NCI-H748 treated with DMSO at 0.1 percent for 48 hours (cell line): ENCODE data around the gene CBX2.
"Not testable (repeated sequence)": the region's sequence is repeated elsewhere in the genome, so short reads cannot be mapped to it uniquely, and the experiment has no call there.

Experiments used
- DNase-seq: peaks from one replicate; lab custom pipeline; 2025; lab: John Stamatoyannopoulos, UW

CBX2 gene

DNA sequence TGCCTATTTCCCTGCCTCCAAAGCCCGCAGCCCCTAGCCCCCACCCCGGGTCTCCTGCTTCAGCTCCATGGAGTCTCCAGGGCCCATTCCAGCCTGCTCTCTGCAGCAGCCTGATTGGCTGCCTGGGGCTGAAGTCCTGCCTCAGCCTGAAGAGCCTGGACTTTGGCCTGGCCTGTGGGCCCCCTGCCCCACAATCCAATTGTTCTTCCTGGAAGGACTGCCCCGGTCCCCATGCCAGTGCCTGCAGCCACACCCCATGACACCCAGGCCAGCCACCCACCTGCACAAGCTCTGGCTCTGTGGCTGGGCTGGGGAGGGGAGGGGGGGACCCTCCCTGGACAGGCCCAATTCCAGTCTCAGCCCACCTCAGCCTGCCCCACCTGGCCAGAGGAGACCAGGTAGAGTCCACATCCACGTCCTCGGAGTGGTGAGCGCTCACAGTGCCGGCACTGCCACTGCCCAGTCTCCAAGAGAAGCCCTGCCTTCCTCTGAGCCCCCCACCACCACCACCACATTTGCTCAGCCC is 34.9 kb upstream of the CBX2 start:
- no peak for DNase-seq

DNA sequence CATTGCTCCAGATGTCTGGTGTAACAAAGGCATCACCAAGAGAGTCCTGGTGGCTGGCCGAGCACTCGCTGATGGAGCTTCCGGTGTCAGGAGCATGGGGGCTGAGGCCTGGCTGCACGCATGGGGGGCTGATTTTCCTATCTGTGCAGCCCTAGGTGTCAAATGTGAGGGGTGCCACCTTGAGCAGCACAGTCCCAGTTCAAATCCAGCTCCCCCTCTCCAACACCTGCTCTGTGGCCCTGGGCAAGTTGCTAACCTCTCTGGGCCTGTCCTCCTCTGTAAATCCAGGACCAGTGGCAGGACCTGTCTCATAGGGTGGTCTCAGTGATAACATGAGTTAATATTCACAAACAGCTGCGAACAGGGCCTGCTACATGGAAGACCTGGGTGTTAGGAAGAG is 34.3 kb upstream of the CBX2 start:
- no peak for DNase-seq

DNA sequence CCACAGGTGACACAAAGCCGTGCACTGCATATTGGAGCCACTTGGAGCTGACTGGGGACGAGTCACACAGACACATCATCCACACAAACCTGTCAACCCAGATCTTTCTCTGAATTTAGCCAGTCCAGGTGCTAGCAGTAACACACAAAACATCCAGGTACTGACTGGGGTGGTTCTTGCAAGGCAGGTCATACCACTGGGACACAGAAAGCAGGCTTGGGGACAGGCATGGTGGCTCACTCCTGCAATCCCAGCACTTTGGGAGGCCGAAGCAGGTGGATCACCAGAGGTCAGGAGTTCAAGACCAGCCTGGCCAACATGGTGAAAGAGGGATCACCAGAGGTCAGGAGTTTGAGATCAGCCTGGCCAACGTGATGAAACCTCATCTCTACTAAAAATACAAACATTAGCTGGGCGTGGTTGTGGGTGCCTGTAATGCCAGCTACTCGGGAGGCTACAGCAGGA is 32.3 kb upstream of the CBX2 start:
- DNase-seq, result no peak

DNA sequence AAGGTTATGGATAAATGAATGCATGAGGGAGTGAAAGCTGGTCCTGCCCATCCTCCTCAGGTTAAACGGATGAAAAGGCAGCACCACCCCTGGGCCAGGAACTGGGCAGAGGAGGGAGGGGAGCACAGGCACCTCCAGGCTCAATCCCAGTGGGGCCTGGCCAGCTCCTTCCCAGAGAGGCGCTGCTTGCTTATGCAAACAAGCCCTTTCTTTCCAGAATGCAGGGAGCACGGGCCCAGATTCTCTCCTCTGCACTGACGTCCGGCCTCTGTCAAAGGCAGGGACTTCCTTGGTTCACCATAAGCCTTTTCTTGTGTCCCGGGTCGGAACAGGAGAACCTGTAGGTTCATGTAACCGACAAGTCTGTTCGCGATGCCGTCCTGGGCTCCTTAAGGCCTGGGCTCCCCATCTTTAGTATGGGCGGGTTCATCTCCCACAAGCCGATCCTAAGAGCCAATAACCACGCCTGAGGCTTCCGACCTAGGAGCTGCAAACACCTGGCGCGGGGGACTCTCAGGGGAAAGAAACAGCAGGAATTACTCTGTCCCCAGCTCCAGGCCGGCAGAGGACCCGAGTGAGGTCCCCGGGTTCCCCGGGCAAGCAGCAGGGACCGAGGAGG is 30.9 kb upstream of the CBX2 start:
- DNase-seq, result no peak

DNA sequence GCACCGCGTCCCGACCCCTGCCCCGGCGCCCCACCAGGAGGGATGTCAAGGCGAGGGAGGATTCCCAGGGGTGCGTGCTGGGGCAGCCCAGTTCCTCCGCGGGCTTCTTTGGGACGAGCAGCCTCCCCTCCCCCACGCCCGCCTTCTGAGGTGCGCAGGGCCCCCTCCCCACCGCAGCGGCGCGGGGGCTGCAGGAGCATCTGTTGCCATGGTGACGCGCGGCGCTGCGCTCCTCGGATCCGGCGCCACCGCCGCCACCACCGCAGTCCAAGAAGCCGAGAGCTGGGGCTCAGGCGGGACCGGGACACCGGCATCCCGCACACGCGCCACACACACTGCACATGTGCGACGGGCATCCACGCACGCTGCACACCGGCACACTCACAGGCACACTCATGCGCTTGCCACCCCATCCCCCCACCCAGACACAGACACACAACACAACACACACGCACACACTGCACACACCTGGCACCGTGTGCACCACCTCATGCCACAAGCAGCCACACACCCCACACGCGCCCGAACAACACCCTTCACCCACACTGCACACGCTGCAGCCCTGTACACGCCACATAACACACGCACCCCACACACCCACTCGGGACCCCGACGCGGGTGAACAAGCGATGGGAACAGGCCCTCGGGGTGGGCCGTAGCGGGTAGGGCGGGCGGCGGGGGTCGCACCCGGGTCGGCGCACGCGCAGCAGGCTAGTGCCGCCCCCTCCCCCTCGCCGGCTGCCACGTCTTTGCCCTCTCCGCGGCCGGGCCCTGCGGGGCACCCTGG is 30.2 kb upstream of the CBX2 start:
- DNase-seq, result peak; percentile 9

DNA sequence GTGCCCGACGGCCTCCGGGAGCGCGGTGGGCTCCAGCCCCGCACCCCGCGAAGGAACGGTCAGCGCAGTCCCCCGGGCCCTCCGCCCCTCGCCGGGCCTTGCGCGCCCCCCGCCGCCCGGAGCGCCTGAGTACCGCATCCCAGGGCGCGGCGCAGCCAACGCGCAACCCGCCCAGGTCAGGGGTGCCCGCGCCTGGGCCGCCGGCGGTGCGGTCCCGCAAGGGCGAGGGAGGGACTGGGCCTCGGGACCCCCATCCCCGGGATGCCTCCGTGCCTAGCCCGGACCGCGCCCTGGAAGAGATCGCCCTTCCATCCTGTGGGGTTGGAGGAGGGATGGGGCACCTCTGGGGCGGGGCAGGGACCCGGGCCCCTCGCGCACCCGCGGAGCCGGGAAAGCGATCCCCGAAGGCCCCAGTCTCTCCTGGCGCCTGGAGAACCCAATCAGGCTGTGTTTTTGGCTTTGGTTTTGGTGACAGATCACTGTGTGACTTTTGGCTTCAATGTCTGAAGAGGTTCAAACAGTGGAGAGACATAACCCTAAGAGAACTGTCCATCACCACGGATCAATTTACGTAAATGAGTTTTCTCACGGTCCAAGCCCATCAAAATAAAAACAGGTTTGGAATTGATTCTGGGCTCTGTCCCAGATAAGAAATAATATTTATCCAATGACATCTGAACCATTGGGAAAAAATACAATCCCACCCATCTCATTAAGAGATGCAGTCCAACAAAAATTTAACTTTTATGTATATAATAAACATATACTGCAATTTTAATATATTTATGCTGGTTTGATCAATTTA is 29.5 kb upstream of the CBX2 start:
- no peak for DNase-seq

DNA sequence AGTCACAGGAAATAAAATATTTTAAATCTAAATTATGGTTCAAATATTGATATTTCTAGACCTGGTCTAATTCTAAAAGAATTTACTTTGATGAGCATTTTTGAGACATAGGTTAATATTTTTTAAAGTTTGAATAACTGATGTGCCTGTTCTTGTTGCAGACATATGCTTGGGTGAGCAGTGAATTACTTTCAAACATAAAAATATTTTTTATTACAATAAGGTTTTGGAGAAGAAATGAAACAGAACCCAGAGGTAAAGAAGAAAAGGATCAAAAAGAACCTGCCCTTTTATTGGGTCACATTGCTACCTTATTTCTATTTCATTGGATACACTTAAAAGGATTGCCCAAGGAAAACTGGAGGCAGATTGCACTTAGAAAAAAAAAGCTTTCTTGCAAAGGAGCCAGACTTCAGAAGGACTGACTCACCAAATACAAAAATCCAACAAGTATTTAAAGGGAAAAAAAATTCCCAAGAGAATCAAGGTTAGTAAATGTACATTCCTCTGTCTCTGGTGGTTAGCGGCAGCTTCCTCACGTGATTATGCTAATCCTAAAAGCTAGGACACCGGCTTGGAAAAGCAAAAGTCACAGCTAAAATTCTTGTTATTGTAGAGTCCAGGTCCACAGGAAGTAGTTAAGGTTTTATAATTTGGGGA is 28.7 kb upstream of the CBX2 start:
- DNase-seq, result no peak

DNA sequence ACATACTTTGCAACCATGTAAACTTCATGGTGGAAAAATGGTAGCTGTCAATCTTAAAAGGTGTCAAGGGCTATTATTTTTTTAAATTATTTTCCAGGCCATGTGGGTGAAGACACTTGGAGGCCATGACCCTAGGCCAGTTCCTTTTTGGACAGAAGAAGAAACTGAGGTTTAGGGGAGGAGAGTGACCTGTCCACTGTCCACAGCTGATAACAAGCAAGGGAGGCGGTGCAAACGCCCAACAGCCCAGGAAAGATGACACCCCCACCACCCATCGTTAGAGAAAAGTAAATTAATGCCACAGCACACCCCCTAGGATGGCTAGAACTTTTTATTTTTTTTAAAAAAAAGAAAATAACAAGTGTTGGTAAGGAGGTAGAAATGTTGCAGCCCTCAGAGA is 28.0 kb upstream of the CBX2 start:
- no peak for DNase-seq

DNA sequence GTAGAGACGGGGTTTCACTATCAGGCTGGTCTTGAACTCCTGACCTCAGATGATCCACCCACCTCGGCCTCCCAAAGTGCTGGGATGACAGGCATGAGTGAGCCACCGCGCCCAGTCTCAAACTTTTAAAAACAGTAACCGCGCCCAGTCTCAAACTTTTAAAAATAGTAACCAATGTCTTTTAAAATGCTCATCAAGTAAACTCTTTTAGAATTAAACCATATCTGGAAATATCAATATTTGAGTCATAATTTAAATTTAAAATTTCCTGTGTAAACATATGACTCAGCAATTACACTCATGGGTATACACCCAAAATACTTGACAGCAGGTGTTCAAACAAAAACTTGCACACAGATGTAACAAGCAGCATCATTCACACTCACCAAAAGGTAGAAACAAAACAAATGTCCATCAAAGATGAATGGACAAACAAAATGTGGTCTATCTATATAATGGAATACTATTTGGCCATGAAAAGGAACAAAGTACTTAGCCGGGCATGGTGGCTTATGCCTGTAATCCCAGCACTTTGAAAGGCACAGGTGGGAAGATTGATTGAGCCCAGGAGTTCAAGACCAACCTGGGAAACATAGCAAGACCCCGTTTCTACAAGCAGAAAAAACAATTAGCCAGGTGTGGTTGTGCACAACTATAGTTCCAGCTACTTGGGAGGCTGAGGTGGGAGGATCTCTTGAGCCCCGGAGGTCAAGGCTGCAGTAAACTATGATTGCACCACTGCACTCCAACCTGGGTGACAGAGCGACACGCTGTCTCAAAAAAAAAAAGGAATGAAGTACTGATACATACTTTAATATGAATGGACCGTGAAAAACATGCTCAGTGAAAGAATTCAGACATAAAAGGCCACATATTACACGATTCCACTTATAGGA is 27.1 kb upstream of the CBX2 start:
- DNase-seq, result no peak

DNA sequence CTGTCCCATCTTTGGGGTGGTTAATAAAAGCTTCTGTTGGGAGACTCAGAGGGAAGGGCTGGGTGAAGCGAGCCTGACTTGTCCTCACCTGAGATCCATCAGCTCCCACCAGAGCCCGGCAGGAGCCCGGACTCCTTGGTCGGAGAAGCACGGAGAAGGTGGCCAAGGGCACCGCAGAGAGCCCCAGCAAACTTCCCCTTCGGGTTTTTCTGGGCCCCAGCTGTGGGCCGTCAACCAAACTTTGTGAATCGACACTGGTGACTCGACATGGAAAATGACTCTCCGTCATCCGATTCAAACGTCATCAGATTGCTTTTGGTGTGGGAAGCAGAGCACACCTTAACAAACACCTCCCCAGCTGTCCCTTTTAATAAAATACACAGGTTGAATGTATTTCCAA is 25.8 kb upstream of the CBX2 start:
- no peak for DNase-seq

DNA sequence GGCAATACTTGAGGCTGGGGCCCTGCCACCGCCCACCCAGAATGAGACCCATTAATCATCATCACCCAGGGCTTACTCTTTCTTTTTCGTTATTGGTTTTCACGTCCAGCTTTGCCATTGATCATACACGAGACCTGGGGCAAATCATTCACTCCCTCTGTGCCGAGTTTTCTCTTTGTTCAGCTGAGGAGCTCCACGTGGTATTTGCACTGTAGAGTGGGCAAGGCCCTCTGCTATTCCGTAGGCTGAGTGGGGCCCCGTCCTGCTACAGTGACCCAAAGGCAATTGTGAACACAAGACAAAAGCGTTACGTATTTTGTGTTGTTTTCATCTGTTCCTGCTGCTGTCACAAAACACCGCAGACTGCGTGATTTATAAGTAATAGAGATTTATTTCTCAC is 23.6 kb upstream of the CBX2 start:
- no peak for DNase-seq

DNA sequence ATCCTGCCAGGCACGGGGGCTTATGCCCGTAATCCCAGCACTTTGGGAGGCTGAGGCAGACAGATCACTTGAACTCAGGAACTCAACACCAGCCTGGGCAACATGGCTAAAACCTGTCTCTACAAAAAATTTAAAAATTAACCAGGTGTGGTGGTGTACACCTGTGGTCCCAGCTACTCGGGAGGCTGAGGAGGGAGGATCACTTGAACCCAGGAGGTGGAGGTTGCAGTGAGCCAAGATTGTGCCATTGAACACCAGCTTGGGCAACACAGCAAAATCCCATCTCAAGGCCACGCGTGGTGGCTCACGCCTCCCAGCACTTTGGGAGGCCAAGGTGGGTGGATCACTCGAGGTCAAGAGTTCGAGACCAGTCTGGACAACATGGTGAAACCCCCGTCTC is 23.0 kb upstream of the CBX2 start:
- not testable (repeated sequence) for DNase-seq

DNA sequence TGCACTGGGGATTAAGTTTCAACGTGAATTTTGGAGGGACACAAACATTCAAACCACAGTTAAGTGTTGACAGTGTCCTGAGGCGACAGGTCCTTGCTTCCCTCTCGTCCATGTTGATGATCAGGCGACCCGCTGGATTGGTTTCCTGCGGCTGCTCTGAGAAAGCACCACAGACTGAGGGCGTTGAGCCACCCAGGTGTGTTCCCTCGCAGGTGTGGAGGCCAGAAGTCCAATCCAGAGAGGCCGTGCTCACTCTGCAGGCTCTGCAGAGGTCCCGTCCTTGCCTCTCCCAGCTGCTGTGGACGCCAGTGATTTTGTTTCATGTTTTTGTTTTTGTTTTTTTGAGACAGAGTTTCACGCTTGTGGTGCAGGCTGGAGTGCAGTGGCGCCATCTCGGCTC is 22.4 kb upstream of the CBX2 start:
- DNase-seq, result no peak

DNA sequence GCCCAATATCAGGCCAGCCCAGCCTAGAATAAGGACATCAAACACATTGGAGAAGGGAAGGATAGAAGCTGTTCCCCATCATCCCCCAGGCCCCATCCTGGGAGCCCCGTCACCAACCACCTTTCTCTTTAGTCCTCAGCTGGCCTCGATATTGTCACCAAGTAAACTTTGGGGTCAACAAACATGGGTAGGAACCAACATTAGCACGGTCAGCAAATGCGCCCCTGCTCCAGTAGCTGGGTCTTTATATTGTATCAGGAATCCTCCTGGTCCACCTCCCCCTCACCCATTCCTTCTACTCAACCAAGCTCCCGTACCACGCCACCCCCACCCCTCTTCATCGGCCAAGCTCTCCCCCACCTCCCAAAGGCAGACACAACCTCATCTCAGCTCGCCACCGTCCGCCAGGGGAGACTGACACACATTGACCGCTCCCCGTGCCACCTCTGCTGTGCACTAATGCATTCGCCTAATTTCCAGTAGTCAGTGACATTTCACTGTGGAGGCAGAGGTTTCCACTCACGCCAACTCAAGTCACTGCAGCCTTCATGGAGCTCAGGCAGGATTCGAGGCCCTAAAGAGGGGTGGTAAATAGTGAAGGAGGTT is 20.7 kb upstream of the CBX2 start:
- no peak for DNase-seq

DNA sequence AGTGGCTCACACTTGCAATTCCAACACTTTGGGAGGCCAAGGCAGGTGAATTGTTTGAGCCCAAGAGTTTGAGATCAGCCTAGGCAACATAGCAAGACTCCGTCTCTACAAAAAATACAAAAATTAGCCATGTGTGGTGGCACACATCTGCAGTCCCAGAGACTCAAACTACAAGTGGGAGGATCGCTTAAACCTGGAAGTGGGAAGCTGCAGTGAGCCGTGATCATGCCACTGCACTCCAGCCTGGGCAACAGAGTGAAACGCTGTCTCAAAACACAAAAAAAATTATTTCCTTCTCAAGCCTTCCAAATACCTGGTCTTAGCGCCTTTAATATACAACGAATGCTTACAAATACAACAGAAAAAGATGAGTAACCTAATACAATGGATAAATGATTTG is 19.7 kb upstream of the CBX2 start:
- DNase-seq, result no peak

DNA sequence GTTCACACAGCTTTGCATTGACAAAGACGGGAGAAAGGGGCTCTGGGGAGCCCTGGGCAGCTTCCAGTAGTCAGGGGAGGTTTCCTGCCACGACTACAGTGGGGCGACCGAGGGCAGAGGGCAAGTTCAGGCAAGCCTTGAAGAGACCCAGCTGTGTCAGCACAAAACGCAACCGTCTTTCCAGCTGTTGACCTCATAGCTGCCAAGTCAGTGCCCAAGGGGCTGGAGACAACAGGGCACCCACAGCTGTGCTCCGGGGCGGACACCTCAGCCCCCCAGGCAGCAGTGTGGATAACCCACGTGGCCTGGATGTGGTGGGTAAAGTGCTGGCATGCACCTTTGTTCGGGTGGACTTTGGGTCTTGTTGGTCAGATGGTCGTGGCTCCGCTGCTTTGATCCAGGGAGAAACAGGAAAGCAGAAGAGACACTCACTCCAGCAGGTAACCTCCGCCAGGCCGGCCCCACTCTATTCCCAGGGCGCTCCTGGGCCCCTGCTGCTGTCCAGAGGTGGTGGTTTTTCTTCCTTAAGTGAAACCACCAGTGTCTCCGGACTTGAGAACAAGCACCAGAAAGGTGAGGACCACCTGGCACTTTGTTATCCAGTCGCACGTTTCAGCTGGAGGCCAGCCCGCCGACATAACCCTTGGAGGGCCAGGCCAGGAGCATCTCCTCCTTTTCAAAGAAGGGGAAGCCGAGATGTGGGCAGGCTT is 17.6 kb upstream of the CBX2 start:
- DNase-seq, result no peak

DNA sequence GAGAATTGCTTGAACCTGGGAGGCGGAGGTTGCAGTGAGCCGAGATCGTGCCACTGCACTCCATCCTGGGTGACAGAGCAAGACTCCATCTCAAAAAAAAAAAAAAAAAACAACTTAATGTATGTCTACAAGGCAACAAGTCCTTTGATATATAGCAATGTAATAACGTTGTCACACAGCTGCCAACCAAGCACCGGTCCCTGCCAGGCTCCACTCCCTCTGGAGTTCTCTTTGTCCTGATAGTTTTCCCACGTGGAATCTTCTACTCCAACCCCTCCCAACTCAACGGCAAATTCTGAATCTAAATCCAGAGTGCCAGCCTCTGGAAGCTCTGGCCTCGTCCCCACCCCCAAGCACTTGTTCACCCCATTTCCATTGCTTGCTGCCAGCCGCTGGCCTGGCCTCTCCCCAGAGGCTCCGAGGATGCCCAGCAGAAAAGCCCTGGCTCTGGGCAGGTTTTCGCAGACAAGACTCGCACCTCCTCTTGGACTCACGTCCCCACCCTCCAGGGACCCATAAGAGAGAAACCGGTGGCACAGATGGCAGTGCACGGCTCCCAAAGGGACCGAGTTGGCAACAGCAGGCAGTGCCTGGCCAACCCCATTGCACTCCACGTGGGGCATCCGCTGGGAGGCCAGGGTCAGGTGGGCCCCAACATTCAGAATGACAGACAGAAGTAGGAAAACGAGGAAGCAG is 15.9 kb upstream of the CBX2 start:
- DNase-seq, result no peak

DNA sequence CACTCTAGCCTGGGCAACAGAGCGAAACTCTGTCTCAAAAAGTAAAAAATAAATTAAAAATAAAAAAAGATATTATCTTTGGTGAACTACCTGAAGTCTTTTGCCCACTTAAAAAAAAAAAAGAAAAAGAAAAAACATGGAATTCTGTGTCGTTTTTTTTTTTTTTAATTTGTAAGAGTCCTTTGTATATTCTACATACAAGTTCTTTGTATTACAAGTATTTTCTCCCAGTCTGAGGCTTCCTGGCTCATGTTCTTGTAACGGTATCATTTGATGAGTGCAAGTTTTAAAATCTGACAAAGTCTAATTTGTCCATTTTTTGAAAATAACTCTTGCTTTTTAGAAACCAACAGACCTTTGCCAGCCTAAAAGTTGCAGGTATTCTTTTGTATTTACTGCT is 12.2 kb upstream of the CBX2 start:
- DNase-seq, result no peak
